Measurements from ENCODE around the gene SLC5A2. TPM values are rescaled to one million over a fixed set of nuclear protein-coding genes. Genes with fewer than 3 reads are reported as not detected.
"Not testable (repeated sequence)": the region's sequence is repeated elsewhere in the genome, so short reads cannot be mapped to it uniquely, and the experiment has no call there.

Gene SLC5A2
- polyA plus RNA-seq, 2 of the 4 experiments (the other 2 are of a cell fraction), result 0.09 to 0.46 TPM

DNA sequence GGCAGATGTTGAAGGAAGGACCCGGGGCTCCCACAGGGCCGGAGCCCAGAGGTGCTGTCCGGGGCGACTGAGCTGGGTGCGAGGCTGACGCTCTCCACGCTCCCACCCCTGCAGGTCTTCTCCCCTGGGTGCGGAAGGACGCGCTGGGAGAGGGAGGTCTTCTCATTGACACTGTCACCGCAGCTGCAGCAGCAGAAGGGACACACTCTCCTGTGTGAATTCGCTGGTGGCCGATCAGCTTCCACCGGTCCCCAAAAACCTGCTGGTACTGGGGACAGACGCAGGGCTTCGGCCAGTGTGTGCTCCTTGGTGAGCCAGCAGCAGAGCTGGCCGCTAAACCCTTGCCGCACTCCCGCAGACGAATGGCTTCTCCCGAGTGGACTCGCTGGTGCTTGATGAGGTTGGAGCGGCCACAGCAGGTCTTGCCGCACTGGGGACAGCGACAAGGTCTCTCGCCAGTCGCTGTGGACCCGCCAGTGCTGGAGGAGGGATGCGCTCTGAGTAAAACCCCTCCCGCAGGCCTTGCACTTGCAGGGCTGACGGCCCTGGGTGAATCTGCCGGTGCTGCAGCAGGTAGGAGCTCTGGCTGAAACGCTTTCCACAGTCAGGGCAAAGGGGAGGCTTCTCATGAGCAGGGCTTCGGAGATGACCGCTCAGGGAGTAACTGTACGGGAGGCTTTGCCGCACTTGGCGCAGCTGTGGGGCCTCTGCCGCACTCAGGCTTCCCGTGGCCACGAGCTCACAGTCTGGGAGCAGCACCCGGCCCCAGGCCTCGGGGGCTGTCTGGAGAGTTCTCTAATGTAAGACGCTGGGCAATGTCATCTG lies 46.5 kb upstream of the SLC5A2 start:
- Histone ChIP-seq H3K27ac (no peak overlapping the region), H3K4me2 (no peak overlapping the region), H3K4me1 (no peaks in the 10 kb centered on the region), H3K9me3 (no peaks in the 10 kb centered on the region), H3K4me3 (no peak overlapping the region)
- TF ChIP-seq HOXA7 (CRISPR knock-in tag; IDR thresholded peaks at IDR 0.05), result no peak
- no peak for DNase-seq (ENCODE audit: low read depth in 1 of 2, low spot score in 1 of 2)
- no peak; a peak in 2 of 6 replicates for ATAC-seq
- no peak for FAIRE-seq
- POLR2A ChIA-PET, result interaction anchor here (0.9 kb wide), 1 partner anchor 23 kb away, joined by 4 read pairs; the partner anchor contains the start of gene ARMC5
- CTCF ChIA-PET, result interaction anchor here (0.7 to 1.2 kb wide), 3 partner anchors 235 to 451 kb away, joined by 3 to 5 read pairs (median 3); partner anchors contain the start of gene HSD3B7
- WGBS (ENCODE audit: missing lambda C conversion rate), result 87% methylated on average over 18 of the region's 44 CpGs

- DNase-seq (ENCODE audit: low read depth in 1 of 2, low spot score in 1 of 2) (no peak), FAIRE-seq (no peak), ATAC-seq (no peak)
- H3K4me3 ChIP-seq, result no peak overlapping the region
- H3K4me2 ChIP-seq, result no peak overlapping the region
- no peak for TF ChIP-seq CHD4 (IDR thresholded peaks at IDR 0.05; ENCODE audit: borderline replicate concordance)
- TF ChIP-seq MAZ (IDR thresholded peaks at IDR 0.05; ENCODE audit: borderline replicate concordance, low read depth, low read length), result no peak
- TF ChIP-seq CHD2 (IDR thresholded peaks at IDR 0.05; ENCODE audit: low read length, partially characterized antibody), result no peak
- no peak for TF ChIP-seq HMGXB4 (CRISPR knock-in tag; IDR thresholded peaks at IDR 0.05; ENCODE audit: borderline replicate concordance)
- no peak for TF ChIP-seq EHF (CRISPR knock-in tag; IDR thresholded peaks at IDR 0.05)
- TF ChIP-seq BCL3 (IDR thresholded peaks at IDR 0.05), result no peak
- TF ChIP-seq E2F6 (IDR thresholded peaks at IDR 0.05; ENCODE audit: borderline replicate concordance, low read depth), result no peak
- TF ChIP-seq SREBF2 (IDR thresholded peaks at IDR 0.05), result no peak
- no peak for TF ChIP-seq ZSCAN20 (CRISPR knock-in tag; IDR thresholded peaks at IDR 0.05)
- TF ChIP-seq, protein P1, sequence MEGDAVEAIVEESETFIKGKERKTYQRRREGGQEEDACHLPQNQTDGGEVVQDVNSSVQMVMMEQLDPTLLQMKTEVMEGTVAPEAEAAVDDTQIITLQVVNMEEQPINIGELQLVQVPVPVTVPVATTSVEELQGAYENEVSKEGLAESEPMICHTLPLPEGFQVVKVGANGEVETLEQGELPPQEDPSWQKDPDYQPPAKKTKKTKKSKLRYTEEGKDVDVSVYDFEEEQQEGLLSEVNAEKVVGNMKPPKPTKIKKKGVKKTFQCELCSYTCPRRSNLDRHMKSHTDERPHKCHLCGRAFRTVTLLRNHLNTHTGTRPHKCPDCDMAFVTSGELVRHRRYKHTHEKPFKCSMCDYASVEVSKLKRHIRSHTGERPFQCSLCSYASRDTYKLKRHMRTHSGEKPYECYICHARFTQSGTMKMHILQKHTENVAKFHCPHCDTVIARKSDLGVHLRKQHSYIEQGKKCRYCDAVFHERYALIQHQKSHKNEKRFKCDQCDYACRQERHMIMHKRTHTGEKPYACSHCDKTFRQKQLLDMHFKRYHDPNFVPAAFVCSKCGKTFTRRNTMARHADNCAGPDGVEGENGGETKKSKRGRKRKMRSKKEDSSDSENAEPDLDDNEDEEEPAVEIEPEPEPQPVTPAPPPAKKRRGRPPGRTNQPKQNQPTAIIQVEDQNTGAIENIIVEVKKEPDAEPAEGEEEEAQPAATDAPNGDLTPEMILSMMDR (IDR thresholded peaks at IDR 0.05), result no peak
- TF ChIP-seq JUN (IDR thresholded peaks at IDR 0.05), result no peak
- no peak for TF ChIP-seq ESRRA (IDR thresholded peaks at IDR 0.05; ENCODE audit: borderline replicate concordance, low read length)
- no peak for TF ChIP-seq MYC (IDR thresholded peaks at IDR 0.05; ENCODE audit: borderline replicate concordance, low read length)
- TF ChIP-seq KDM1A (IDR thresholded peaks at IDR 0.05; ENCODE audit: low read depth), result no peak
- no peak for TF ChIP-seq HOXA7 (CRISPR knock-in tag; IDR thresholded peaks at IDR 0.05)
- TF ChIP-seq, protein P2, sequence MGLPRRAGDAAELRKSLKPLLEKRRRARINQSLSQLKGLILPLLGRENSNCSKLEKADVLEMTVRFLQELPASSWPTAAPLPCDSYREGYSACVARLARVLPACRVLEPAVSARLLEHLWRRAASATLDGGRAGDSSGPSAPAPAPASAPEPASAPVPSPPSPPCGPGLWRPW (IDR thresholded peaks at IDR 0.05), result no peak
- TF ChIP-seq HOXB13 (CRISPR knock-in tag; IDR thresholded peaks at IDR 0.05; ENCODE audit: low read depth), result no peak
- no peak for TF ChIP-seq KDM5A (IDR thresholded peaks at IDR 0.05)
- ChIA-PET CTCF (interaction anchor here (2.3 kb wide), 1 partner anchor 13 kb away, joined by 7 read pairs; no protein-coding TSS in a partner anchor), POLR2A (no interaction called here)
- H3K4me1 ChIP-seq, result no peaks in the 10 kb centered on the region
- WGBS (ENCODE audit: missing lambda C conversion rate), result 79% methylated on average over 2 of the region's 2 CpGs
- H3K9me3 ChIP-seq, result no peaks in the 10 kb centered on the region
- no peak overlapping the region for H3K27ac ChIP-seq
These were observed 44.5 kb upstream of the SLC5A2 start for GRCh38 chr16:31438414-31438813.

DNA sequence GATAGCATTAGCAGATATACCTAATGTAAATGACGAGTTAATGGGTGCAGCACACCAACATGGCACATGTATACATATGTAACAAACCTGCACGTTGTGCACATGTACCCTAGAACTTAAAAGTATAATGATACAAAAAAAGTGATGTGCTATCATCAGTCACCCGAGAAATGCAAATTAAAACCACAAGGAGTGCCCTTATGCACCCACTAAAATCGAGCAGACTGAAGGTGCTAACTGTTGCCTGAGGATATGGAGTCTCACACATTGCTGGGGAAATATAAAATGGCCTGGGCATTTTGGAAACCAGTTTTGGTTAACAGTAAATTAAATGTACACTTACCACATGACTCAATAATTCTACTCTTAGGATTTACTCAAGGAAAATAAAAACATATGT lies 43.9 kb upstream of the SLC5A2 start:
- DNase-seq (ENCODE audit: low read depth in 1 of 2, low spot score in 1 of 2); H3K4me1 ChIP-seq; POLR2A ChIA-PET; ATAC-seq; H3K27ac ChIP-seq; FAIRE-seq; H3K4me3 ChIP-seq; H3K4me2 ChIP-seq; H3K9me3 ChIP-seq: not testable (repeated sequence)
- 33% methylated on average over 4 of the region's 4 CpGs for WGBS (ENCODE audit: missing lambda C conversion rate)
- CTCF ChIA-PET, result interaction anchor here (2.3 kb wide), 1 partner anchor 12 kb away, joined by 7 read pairs; no protein-coding TSS in a partner anchor
